Lower leg skin (tissue), 3 donors: ENCODE measurements around the gene ATF6.

Experiments used
- POLR2A ChIP-seq, 2 donors: fragments of 450-650 bp; IDR thresholded peaks; one replicate each; pipeline ENCODE4 v1.6.1; 2016 to 2017; ENCODE audit warnings: antibody characterized with exemption in 2 of 2, mild to moderate bottlenecking in 1 of 2, moderate library complexity in 1 of 2
- TF ChIP-seq, protein P1 (sequence below), 3 donors: fragments of 450-650 bp; IDR thresholded peaks; one replicate each; pipeline ENCODE4 v1.5.1; 2016; ENCODE audit warnings: antibody characterized with exemption in 3 of 3, mild to moderate bottlenecking in 3 of 3, moderate library complexity in 2 of 3

DNA sequence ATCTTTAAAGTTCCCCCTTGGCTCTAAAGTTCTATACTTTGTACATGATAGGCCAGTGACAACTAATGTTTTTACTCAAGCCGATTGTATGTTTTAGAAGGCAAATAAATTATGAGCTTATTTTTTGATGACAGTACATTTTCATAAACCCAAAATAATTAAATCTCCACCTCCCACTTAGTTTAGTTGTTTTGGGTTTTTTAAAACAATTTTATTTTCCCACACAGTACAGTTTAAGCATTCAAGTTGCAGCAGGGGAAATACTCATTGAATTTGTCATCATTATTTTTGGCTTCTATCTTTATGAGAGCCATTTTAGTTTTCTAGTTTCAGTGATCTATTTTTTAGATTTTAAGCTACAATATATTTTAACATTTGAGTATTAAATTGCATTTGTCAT, 163.9 kb downstream of the ATF6 start:
- TF ChIP-seq, protein P1, sequence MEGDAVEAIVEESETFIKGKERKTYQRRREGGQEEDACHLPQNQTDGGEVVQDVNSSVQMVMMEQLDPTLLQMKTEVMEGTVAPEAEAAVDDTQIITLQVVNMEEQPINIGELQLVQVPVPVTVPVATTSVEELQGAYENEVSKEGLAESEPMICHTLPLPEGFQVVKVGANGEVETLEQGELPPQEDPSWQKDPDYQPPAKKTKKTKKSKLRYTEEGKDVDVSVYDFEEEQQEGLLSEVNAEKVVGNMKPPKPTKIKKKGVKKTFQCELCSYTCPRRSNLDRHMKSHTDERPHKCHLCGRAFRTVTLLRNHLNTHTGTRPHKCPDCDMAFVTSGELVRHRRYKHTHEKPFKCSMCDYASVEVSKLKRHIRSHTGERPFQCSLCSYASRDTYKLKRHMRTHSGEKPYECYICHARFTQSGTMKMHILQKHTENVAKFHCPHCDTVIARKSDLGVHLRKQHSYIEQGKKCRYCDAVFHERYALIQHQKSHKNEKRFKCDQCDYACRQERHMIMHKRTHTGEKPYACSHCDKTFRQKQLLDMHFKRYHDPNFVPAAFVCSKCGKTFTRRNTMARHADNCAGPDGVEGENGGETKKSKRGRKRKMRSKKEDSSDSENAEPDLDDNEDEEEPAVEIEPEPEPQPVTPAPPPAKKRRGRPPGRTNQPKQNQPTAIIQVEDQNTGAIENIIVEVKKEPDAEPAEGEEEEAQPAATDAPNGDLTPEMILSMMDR (IDR thresholded peaks at IDR 0.05), result no peak
- no peak for TF ChIP-seq POLR2A (IDR thresholded peaks at IDR 0.05)
